GM12874 (cell line): ENCODE results near the gene MCRS1.

Experiments used
- CTCF ChIP-seq: IDR thresholded peaks from 2 replicates; pipeline ENCODE4 v1.5.1; 2011; ENCODE audit warnings: low read depth, mild to moderate bottlenecking, control low read depth, low read length, moderate library complexity; ENCODE audit not compliant: insufficient read depth

MCRS1 gene

GRCh38 chr12:49535921-49536525 lies 31.9 kb downstream of the MCRS1 start:
- TF ChIP-seq CTCF, result no peak

- no peak for TF ChIP-seq CTCF
These were observed 33.1 kb downstream of the MCRS1 start for GRCh38 chr12:49534731-49535278.

DNA sequence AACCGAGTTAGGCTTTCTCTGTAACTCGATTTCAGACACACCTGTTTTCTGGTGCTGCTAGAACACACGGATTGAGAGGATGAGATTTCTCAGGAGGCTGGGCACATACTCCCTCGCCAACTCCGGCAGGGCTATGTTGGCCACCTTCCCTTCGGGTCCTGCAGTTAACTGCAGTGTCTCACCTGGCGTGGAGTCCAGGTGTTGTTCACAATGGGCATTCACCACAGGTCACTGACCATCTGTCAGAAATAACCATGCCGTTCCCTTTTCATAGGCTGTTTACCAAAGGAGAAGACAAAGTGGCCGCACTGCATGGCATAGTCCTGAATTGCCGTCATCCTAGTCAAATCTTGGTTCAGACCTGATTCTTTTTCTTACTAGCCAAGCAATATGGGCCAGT lies 34.6 kb downstream of the MCRS1 start:
- no peak for TF ChIP-seq CTCF

GRCh38 chr12:49531745-49532144 lies 36.2 kb downstream of the MCRS1 start:
- no peak for TF ChIP-seq CTCF

DNA sequence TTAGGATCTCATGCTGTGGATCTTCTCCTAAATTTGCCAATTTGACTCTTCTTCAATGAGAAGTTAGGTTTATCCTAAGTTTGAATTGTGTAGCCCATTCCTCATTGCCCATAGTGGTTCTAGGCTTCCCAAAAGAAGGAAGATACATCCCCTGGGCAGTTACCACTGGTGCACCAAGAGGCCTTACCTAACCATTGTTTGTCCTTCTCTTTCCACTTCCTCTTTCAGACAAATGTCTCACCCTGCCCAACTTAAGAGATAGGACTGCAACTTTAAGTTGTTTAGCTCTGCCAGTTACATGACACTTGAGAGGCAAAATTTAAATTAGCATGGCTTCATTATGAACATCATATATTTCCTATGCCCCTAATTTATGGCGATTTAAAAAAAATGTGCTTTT lies 38.5 kb downstream of the MCRS1 start:
- no peak for TF ChIP-seq CTCF

GRCh38 chr12:49527361-49528130 lies 40.4 kb downstream of the MCRS1 start:
- TF ChIP-seq CTCF, result no peak

DNA sequence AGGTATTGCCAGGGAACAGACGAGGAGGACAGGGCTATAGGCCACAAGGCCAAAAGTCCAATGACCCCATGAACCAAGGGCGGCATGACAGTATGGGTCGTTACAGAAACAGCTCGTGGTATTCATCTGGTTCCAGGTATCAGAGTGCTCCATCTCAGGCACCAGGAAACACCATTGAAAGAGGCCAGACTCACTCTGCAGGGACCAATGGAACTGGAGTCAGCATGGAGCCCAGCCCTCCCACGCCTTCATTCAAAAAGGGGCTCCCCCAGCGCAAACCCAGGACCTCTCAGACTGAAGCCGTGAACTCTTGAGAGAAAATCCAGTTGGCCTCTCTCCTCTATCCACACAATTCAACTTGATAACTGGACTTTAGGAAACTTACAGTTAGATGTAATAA lies 42.0 kb downstream of the MCRS1 start:
- TF ChIP-seq CTCF, result no peak
